SK-N-SH (cell line): ENCODE data around the gene TCTN2.

ENCODE experiments used
- EZH2phosphoT487 ChIP-seq: fragments of 200-600 bp; sonication (generic); IDR thresholded peaks from 2 replicates; pipeline ENCODE4 v1.6.1; 2017; ENCODE audit warnings: low read depth, mixed run types, mild to moderate bottlenecking, antibody characterized with exemption, moderate library complexity, borderline replicate concordance
- GABPA ChIP-seq: IDR thresholded peaks from 2 replicates; pipeline ENCODE4 v1.4.0; 2012; ENCODE audit warnings: low read depth, mild to moderate bottlenecking
- JUND ChIP-seq: IDR thresholded peaks from 2 replicates; pipeline ENCODE4 v1.4.0; 2012
- MXI1 ChIP-seq: IDR thresholded peaks from 2 replicates; pipeline ENCODE4 v1.6.1; 2012; ENCODE audit warnings: mild to moderate bottlenecking, low read depth, low read length, improper control_type of control experiment
- SIN3A ChIP-seq: IDR thresholded peaks from 2 replicates; pipeline ENCODE4 v1.6.1; 2012; ENCODE audit warnings: low read depth, mild to moderate bottlenecking, low read length, moderate library complexity, borderline replicate concordance
- SMC3 ChIP-seq: IDR thresholded peaks from 2 replicates; pipeline ENCODE4 v1.6.1; 2012; ENCODE audit warnings: low read depth, low read length, improper control_type of control experiment
- TAF1 ChIP-seq: IDR thresholded peaks from 2 replicates; pipeline ENCODE4 v1.6.1; 2012; ENCODE audit warnings: low read depth, mild to moderate bottlenecking, low read length, moderate library complexity, borderline replicate concordance
- TEAD4 ChIP-seq: IDR thresholded peaks from 2 replicates; pipeline ENCODE4 v1.4.0; 2012; ENCODE audit warnings: mild to moderate bottlenecking, borderline replicate concordance; ENCODE audit not compliant: insufficient read depth
- TF ChIP-seq, protein P1 (sequence below): IDR thresholded peaks from 2 replicates; pipeline ENCODE4 v1.4.0; 2012; ENCODE audit warnings: low read depth
- TF ChIP-seq, protein P2 (sequence below): fragments of 150-350 bp; IDR thresholded peaks from 2 replicates; pipeline ENCODE4 v1.6.1; 2017; ENCODE audit warnings: antibody characterized with exemption, low read length, low read depth, borderline replicate concordance
- TF ChIP-seq, protein P3 (sequence below): fragments of 200-600 bp; sonication (generic); IDR thresholded peaks from 2 replicates; pipeline ENCODE4 v1.6.1; 2017; ENCODE audit warnings: antibody characterized with exemption, mild to moderate bottlenecking, moderate library complexity
- TF ChIP-seq, protein P4 (sequence below): IDR thresholded peaks from 2 replicates; pipeline ENCODE4 v1.4.0; 2012; ENCODE audit warnings: low read depth, borderline replicate concordance
- TF ChIP-seq, protein P5 (sequence below): IDR thresholded peaks from 2 replicates; pipeline ENCODE4 v1.6.1; 2012; ENCODE audit warnings: mild to moderate bottlenecking, low read depth, low read length, moderate library complexity

DNA sequence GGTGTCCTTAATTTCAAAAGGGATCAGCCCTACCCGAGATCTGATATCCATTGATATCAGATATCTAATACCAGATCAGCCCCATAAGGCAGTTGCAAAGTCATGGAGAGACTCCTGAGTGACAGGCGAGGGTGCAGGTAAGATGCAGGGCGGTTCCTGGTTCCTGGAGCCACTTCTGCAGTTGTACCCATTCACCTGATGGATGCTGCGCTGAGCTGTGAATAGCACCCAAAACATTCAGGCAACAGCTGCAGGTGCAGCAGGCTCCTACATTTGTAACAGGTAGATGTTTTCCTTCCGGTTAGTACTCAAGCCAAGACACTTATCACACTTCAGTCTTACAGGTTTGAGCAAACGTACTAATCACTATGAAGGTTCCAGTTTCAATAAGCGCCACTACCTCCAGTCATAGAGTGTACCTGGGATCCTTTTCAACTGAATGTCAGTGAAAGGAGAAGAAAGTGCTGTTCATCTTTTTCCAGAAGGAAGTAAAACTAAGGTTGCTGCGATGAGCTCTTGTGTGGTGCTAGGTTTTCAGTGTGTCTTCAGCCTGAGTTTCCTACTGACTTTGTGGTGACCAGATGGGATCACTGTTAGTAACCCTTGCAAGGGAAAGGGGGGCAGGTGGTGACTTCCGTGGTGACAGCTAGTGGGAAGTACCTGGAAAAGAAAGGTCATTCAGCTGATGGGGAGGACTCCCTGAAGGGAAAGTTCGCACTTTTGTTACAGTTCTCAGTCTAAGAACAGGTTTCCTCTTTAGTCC is 43.1 kb downstream of the TCTN2 start:
- TF ChIP-seq, protein P1, sequence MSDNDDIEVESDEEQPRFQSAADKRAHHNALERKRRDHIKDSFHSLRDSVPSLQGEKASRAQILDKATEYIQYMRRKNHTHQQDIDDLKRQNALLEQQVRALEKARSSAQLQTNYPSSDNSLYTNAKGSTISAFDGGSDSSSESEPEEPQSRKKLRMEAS, result no peak
- TF ChIP-seq, protein P2, sequence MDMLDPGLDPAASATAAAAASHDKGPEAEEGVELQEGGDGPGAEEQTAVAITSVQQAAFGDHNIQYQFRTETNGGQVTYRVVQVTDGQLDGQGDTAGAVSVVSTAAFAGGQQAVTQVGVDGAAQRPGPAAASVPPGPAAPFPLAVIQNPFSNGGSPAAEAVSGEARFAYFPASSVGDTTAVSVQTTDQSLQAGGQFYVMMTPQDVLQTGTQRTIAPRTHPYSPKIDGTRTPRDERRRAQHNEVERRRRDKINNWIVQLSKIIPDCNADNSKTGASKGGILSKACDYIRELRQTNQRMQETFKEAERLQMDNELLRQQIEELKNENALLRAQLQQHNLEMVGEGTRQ, result no peak
- TF ChIP-seq EZH2phosphoT487 (no peak), SMC3 (no peak), TEAD4 (no peak), SIN3A (no peak), GABPA (no peak), TAF1 (no peak), JUND (no peak), MXI1 (no peak)
- TF ChIP-seq, protein P3, sequence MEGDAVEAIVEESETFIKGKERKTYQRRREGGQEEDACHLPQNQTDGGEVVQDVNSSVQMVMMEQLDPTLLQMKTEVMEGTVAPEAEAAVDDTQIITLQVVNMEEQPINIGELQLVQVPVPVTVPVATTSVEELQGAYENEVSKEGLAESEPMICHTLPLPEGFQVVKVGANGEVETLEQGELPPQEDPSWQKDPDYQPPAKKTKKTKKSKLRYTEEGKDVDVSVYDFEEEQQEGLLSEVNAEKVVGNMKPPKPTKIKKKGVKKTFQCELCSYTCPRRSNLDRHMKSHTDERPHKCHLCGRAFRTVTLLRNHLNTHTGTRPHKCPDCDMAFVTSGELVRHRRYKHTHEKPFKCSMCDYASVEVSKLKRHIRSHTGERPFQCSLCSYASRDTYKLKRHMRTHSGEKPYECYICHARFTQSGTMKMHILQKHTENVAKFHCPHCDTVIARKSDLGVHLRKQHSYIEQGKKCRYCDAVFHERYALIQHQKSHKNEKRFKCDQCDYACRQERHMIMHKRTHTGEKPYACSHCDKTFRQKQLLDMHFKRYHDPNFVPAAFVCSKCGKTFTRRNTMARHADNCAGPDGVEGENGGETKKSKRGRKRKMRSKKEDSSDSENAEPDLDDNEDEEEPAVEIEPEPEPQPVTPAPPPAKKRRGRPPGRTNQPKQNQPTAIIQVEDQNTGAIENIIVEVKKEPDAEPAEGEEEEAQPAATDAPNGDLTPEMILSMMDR, result no peak
- TF ChIP-seq, protein P4, sequence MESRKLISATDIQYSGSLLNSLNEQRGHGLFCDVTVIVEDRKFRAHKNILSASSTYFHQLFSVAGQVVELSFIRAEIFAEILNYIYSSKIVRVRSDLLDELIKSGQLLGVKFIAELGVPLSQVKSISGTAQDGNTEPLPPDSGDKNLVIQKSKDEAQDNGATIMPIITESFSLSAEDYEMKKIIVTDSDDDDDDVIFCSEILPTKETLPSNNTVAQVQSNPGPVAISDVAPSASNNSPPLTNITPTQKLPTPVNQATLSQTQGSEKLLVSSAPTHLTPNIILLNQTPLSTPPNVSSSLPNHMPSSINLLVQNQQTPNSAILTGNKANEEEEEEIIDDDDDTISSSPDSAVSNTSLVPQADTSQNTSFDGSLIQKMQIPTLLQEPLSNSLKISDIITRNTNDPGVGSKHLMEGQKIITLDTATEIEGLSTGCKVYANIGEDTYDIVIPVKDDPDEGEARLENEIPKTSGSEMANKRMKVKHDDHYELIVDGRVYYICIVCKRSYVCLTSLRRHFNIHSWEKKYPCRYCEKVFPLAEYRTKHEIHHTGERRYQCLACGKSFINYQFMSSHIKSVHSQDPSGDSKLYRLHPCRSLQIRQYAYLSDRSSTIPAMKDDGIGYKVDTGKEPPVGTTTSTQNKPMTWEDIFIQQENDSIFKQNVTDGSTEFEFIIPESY, result no peak
- TF ChIP-seq, protein P5, sequence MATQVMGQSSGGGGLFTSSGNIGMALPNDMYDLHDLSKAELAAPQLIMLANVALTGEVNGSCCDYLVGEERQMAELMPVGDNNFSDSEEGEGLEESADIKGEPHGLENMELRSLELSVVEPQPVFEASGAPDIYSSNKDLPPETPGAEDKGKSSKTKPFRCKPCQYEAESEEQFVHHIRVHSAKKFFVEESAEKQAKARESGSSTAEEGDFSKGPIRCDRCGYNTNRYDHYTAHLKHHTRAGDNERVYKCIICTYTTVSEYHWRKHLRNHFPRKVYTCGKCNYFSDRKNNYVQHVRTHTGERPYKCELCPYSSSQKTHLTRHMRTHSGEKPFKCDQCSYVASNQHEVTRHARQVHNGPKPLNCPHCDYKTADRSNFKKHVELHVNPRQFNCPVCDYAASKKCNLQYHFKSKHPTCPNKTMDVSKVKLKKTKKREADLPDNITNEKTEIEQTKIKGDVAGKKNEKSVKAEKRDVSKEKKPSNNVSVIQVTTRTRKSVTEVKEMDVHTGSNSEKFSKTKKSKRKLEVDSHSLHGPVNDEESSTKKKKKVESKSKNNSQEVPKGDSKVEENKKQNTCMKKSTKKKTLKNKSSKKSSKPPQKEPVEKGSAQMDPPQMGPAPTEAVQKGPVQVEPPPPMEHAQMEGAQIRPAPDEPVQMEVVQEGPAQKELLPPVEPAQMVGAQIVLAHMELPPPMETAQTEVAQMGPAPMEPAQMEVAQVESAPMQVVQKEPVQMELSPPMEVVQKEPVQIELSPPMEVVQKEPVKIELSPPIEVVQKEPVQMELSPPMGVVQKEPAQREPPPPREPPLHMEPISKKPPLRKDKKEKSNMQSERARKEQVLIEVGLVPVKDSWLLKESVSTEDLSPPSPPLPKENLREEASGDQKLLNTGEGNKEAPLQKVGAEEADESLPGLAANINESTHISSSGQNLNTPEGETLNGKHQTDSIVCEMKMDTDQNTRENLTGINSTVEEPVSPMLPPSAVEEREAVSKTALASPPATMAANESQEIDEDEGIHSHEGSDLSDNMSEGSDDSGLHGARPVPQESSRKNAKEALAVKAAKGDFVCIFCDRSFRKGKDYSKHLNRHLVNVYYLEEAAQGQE, result no peak
